Embryonic facial prominence (tissue), 1 donor: Measurements from ENCODE around the gene SELENOK.
"Not testable (repeated sequence)": the region's sequence is repeated elsewhere in the genome, so short reads cannot be mapped to it uniquely, and the experiment has no call there.

ENCODE experiments used
- DNase-seq: peaks from one replicate; pipeline ENCODE4 v3.0.0-alpha.2; 2016; ENCODE audit errors: extremely low spot score

The SELENOK gene

DNA sequence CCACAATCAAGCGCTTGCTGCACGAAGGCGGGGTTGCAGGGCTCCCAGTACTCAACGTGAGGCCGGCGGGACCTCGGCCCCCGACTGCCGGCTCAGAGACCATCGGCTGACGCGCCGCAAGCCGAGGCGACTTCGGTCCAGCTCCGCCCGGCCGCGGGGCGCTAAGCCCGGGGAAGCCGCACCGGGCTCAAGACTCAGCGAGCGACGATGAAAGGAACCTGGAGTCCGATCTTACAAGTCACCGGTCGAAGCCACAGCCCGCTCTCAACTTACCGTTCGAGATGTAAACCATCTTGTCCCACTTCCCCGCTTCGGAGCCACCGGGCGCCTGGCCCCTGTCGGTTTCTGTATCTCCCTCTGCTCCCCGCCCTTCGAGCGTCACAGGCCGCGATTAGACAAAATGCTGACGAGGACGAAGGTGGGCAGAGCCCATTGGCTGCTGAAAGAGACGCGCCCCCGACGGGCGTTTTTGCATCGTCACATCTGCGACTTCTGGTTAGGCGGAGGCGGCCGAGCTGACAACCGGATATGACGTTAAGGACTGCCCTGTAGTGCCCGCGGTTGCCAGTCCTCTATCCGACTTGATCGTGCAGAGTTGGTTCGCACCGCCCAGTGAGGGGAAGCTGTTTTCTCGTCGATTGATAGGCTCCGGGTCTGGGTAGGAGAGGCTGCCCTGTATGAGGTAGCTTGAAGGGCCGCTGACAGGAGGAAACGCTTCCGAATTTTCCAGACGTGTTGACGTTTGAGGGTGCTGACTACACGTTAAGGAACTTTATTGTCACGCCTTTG lies at the start of gene SELENOK:
Gene SELENOK (minus strand): TSS at position 363 of the 789 bp plus-strand sequence.
- peak; percentile 100 for DNase-seq

DNA sequence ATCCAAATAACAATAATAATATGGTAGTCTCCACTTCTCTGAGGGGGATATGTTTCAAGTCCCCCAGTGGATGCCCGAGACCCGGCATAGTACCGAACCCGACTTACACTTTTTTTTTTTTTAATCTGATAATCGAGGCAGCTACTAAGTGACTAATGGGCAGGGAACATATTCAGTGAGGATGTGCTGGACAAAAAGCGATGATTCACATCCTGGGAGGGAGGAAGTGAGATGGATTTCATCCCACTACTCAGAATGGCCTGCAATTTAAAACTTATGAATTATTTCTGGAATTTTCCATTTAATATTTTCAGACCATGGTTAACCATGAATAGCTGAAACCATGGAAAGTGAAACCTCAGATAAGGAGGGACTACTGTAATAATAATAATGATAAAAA lies 49.5 kb upstream of the SELENOK start:
- DNase-seq: no peak

DNA sequence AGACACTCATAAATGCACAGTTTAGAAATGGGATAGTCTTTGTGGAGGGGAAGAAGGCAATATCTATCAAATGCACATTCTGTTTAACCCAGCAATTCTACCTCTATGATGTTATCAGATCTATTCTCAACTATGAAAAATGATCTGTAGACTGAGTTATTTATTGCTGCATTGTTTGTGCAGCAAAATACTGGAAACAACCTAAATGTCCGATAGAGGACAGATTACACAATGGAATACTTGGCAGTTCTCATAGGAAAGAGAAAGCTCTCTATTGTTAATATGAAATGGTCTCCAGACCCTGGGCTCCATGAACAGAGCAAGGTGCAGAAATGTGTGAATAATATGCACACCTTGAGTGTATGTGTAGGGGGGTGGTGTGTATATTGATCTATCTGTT lies 49.0 kb upstream of the SELENOK start:
- no peak for DNase-seq

DNA sequence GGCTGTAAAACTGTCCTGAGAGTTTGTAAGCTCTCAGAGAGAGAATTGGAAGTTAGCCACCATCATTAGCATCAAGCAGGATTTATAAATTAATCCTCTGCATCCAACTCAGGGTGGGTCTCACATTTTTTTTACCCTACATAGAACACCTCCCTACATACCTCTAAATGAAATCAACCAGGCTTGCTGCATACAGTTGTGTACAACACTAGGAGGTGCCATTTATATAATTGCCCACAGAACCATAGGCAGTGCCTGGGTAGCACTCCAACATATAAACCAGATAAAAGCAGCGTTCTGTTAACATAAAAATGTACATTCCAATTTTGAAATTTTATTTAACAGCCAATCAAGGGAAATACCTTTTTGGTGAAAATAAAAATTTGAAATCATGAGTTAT lies 48.2 kb upstream of the SELENOK start:
- no peak for DNase-seq

DNA sequence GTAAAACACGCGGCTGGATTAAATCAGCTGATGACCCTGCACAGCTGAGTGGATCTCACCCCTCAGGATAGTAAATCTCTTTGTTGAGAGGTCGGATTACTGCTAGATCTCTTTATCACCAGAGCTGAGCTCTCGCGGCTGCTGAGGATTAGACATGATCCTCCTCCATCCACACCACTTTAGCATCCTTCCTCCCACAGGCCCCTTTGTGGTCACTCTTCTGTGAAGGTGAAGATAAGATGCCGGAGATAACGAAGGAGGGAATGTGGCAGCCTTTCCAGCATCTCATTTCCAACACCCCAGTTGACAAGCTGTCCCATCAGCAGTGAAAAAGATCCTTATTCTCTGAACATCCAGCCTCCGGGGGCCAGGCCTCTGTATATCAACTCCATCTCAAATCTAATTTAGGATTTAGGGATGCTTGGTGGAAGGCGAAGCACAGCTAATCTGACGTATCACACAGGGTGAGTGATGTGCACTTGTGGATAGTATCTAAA lies 47.5 kb upstream of the SELENOK start:
- DNase-seq: no peak

DNA sequence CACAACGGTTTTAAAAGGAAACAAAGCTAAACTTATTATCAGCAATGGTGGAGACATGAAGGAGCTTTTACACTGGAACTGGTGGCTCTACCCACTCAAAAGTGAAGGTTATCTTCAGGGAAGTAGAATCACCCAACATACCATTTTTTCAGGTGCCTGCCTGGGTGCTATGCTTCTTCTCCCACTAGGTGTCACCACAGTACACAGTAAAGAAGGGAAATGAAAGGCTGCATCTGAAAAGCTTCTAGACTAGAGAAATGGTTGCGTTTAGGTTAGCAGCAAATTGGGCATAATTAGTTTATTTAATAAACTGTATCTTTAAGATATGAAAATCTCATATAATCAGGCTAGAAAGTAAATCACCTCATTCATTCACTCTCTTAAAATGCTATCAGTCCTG lies 47.0 kb upstream of the SELENOK start:
- DNase-seq: peak; percentile 75

DNA sequence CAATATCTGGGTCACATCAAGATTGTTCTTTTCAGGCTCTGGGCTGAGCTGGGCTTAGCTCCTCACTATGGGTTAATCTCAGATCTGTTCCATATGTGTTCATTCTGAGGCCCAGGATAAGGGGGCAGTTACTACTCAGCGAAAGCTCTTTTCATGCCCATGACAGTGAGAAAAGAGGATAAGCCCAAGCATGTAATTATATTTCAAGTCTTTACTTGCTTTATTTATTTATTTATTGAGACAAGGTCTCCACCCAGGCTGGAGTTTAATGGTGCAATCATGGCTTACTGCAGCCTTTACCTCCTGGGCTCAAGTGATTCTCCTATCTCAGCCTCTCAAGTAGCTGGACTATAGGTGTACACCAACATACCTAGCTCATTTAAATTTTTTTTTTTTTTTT lies 44.7 kb upstream of the SELENOK start:
- no peak for DNase-seq

DNA sequence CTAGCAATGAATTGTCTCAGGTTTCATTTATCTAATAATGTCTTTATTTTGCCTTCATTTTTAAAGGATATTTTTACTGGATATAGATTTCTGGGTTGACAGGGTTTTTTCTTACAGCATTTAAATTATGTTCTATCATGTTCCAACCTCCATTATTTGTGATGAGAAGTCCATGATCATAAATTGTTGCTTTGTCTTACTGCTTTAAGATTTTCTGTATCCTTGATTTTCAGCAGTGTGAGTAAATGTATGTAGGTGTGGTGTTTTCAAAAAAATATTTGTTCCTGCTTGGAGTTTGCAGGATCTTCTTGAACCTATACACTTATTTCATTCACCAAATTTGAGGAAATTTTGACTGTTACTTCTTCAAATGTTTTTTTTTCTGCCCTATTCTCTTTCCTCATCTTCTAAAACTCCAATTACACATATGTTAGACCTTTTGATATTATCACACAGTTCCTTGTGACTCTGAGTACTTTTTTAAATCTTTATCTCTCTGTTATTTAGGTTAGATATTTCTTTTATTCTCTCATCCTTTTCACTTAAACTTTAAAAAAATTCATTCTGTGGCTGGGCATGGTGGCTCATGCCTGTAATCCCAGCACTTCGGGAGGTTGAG lies 43.7 kb upstream of the SELENOK start:
- DNase-seq: no peak

DNA sequence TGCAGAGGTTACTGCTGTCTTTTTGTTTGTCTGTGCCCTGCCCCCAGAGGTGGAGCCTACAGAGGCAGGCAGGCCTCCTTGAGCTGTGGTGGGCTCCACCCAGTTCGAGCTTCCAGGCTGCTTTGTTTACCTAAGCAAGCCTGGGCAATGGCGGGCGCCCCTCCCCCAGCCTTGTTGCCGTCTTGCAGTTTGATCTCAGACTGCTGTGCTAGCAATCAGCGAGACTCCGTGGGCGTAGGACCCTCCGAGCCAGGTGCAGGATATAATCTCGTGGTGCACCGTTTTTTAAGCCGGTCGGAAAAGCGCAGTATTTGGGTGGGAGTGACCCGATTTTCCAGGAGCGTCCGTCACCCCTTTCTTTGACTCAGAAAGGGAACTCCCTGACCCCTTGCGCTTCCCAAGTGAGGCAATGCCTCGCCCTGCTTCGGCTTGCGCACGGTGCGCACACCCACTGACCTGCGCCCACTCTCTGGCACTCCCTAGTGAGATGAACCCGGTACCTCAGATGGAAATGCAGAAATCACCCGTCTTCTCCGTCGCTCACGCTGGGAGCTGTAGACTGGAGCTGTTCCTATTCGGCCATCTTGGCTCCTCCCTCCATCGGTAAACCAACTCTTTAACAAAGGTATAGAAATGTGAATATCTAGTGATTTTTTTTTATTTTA lies 35.7 kb upstream of the SELENOK start:
- not testable (repeated sequence) for DNase-seq

DNA sequence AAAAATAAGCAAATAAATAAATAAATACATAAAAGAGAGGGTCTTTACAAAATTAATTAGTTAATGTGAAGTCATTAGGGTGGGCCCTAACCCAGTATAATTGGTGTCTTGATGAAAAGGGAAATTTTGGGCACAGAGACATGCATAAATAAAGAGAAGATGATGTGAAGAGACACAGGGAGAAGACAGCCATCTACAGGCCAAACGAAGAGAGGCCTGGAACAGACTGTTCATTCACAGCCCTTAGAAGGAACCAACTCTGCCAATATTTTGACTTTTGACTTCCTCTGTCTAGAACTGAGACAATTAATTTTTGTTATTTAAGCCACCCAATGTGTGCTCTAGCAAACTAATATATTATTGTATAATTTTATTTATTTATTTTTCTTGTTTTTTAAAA lies 29.6 kb upstream of the SELENOK start:
- no peak for DNase-seq

DNA sequence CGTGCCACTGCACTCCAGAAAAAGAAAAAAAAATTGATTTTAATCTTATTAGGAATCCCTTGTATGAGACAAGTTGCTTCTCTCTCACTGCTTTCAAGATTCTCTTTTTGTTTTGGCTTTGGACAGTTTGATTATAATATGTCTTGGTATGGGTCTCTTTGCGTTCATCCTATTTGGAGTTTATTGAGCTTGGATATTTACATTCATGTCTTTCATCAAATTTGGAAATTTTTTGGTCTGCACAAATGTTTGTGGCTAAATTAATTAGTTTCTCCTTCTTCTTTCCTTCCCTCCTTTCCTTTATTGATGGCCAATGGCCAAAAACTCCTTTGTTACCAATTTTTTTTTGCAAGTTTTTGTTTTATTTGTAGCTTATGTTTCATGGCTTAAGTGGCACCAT lies 28.1 kb upstream of the SELENOK start:
- no peak for DNase-seq

DNA sequence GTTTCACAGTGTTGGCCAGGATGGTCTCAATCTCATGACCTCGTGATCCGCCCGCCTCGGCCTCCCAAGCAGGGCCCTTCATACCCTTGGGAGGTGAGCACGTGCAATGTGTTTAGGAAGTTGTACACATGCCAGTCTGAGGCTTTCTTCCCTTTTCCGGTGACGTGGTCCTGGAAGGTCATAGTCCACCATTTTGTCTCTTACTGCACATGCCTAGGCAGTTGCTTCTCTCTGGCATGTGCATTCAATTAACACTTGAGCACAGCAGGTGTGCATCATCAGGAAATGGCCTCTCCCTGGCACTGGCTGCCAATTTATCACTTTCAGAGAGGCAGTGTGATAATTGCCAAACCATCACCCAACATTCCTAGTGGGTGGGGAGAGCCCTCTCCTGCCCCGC lies 21.7 kb upstream of the SELENOK start:
- DNase-seq: no peak

DNA sequence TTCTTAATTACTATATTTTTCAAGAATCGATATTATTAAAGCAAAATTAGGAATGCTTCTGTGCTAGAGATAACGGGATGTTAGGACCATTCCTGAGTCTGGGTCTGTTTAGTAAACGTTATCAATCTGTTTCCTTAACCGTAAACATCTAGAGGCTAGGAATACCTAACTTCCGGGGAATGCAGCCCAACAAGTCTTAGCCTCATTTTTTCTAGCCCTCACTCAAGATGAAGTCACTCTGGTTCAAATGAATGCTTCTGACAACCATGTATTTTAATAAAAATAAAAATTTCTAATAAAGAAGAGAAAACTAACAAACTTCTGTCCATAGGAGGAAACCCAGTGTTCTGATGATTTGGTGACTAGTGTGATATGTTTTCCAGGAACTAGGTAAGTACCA lies 11.1 kb upstream of the SELENOK start:
- DNase-seq: no peak

DNA sequence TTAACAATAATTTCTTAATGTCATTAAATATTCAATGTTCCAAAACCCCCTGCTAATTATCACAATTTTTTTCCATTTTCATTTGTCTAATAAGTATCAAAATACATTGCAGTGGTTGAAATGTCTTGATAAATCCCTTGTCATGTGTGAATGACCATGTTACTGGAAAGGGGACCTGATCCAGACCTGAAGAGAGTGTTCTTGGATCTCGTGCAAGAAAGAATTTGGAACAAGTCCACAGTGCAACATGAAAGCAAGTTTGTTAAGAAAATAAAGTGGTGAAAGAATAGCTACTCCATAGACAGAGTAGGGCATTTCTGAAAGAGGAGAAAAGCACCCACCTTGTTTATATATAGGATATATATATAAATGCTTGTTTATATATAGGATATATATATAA lies 10.4 kb upstream of the SELENOK start:
- no peak for DNase-seq

DNA sequence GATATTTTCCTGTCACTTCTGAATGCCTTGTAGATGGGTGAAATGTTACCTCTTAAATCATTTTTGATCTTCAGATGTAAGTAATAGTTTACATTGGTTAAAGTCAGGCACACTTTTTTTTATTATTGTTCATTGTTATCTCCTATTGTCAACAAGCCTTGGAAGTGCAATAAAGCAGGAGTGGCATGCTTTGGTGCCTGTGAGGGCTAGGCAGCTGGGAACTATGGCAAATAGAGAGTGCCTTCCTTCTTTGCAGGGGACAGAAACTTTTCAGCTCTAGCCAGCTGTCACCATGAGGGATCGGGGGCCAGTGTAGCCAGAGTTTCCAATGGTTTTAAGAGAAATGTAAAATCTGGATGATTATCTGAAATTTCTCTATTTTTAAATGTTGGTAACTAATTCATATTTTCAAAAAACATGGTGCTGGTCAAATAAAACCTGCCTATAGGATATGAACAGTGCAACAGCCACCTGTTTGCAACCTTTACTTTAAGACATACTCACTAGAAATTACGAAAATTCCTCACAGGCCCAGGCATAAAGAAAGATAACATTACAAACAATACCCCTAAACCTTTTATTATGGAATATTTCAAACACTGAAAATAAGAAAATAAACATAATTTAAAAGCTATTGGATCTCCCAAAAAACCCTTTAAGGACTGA lies 9.1 kb upstream of the SELENOK start:
- no peak for DNase-seq

DNA sequence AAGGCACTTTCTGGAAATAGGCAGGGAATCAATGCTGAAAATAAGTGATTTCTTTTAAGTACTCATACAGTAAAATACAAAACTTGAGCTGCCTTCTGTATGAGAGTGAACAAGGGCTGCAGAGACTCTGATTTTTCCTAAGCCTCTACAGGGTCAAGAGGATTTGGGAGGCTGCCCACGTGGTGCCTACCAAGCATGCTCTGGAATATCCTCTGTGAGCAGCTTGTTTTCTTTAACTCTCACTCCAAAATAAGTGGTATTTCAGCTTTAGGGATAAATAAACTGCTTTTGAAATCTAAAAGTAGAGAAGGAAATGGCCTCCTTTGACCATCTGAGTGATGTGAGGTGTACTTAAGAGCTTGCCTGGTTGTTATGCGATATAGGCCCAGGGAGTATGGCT lies 8.1 kb upstream of the SELENOK start:
- DNase-seq: no peak

DNA sequence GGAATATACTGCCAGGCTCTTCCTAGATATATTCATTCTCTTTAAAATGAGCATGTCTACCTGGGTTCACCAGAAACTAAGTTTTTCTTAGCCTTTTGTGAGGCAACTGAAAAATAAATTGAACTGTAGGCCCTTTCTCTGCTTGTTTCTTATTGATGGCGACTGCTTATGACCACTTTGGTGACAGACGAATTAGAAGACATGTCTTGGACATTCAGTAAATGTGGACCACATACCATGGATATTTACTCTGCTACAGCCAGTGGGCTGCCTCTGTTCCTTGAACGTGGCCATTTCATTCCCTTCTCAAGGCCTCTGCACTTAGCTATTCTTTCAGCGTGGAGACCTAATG lies 603 bp upstream of the SELENOK start:
- DNase-seq: no peak

DNA sequence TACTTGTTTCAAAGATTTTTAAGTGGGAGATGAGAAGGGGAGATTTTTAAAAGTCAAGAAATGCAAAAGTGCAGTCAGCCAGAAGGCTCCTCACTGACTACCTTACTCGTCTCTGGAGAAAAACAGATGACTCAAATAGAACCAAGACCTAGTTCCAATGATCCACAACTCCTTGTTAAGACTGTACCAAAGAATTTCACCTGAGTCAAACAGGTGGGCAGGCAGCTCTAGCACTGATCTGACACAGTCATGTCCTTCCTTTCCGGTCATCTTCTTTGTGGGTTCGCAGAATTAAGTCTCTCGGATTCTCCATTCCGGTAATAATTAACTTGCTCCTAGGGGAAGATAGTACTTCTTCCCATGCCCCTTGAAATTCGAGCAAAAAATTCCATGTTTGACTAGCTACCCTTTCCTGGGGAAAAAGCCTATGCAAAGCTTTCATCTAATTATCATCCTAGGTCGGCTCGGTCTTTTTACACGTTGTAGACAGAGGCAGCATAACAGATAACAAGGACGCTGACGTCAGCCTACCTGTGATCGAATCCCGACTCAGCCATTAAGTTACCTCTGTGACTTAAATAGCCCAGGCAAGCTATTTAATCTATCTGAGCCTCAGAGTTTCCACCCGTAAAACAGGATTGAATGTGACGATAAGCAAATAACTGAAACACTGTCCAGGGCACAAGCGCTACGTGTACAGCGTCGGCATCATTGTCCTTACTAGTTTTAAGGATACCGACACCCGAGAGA lies 758 bp downstream of the SELENOK start:
- no peak for DNase-seq

DNA sequence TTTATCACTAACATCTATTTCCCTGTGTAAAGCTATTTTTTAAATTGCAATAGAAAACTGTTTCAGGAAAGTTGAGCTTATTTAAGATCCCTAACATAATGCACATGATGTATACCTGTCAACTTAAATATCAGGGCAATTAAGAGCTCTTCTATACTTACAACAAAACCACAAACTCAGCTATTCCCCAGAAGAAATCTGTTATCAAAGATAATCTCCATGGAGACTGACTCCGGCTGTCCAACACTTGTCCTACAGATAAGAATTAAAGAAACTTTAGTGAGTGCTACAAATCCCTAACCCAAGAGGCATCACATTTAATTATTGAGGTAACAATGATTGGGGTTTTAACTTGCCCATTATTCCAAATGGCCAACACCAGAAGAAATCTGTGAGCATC lies 3.4 kb downstream of the SELENOK start:
- no peak for DNase-seq

DNA sequence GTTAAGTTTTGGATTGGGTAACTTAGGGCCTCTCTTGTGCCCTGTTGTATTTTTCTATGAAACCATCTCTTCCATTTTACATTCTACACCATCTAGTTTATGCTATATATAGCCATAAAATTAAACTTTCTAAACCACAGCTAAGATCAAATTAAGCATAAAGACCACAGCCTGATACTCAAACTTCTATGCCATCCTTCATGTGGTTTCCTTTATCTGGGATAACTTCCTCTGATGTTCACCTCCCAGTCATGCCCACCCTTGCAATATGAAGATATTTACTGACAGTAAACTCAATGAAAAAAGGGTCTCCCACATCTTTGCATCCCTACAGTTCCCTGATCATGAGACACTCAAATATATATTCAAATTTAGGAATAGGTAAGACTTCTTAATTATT lies 4.2 kb downstream of the SELENOK start:
- DNase-seq: no peak

DNA sequence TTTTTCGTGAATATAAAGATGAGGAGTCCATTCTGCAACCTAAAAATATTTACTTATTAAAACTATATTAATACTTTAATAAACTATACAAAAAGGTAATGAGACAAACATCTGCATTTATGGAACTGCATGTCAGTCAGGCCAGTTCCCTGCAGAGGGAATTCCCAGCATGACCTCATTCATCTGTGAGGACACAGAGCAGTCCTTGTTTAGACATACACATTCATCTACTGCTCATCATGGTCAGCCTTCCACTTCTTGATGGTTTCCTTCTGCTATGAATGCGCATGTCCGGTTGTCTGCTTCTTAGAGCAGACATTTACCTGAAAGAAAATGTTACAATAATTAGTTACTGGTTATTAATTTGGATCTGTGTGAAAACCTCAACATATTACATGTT lies 6.4 kb downstream of the SELENOK start:
- DNase-seq: no peak

DNA sequence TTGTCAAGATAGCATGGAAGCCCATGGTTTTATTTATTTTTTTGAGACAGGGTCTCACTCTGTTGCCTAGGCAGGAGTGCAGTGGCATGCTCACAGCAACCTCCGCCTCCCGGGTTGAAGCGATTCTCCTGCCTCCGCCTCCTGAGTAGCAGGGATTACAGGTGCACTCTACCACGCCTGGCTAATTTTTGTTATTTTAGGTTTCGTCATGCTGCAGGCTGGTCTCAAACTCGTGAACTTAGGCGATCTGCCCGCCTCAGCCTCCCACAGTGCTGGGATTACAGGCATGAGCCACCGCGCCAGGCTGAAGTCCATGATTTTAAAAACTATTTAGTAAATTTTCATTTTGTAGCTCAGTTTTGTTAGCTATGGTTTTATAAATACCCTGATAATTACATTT lies 7.0 kb downstream of the SELENOK start:
- DNase-seq: no peak
